Measurements from ENCODE around the gene HARBI1. TPM values are rescaled to one million over a fixed set of nuclear protein-coding genes. Genes with fewer than 3 reads are reported as not detected.

The HARBI1 gene
- total and polyA plus RNA-seq, 10 of the 15 experiments (the other 5 are each of a cell fraction or from before 2014, with no cell fraction given): 3.6 to 8.4 (median 5.2) TPM

DNA sequence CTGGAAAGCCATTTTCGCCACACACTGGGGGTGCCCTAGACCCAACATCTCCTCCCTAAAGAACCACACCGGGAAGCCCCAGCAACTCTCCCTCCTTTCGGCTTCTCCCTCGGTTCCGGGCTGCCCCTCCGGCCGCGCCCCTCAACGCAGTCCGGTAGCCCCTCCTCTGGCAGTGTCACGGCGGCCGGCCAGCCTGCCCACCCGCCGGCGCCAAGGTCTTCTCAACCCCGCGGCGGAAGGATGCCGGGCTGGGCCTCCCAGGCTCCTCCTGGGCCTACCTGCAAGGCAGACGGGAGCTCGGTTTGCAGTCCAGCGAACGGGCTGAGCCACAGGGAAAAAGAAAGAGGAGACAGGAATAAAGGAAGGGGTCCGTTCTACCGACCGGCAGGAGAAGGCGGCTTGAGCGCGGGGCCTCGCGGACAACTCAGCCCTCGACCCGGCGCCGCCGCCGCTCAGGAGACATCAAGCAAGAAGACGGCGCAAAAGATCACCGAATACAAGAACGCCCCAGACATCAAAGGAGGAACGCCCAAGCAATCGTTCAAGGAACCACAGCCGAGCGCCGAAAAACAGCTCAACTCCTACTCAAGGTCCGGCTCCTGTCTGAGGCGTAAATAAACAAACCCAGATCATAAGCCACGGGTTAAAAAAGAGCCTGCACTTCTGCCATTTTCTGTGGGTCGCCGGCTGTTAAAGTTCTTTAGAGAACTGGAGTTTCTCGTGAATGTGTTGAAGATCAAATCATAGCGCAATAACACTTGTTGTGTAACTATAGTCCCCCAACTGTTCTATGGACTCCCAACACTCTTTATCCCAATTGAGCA lies 23.3 kb downstream of the HARBI1 start, which contains the start of gene AMBRA1 (continued):
- TF ChIP-seq TAF1 (IDR thresholded peaks at IDR 0.05; ENCODE audit: borderline replicate concordance, low read depth, low read length) (peak; percentile 90), HDAC2 (IDR thresholded peaks at IDR 0.05) (no peak), CHD2 (IDR thresholded peaks at IDR 0.05; ENCODE audit: borderline replicate concordance, low read depth, low read length) (no peak), LARP7 (IDR thresholded peaks at IDR 0.05) (peak; percentile 51; the same call in 1 of the 2 replicates), NFIC (IDR thresholded peaks at IDR 0.05; ENCODE audit: low read depth, low read length) (0 out of 2 replicates have a peak, but pooled peaks have one; percentile 25), PAX8 (IDR thresholded peaks at IDR 0.05) (peak; percentile 86; the same call in 1 of the 2 replicates), NFYB (IDR thresholded peaks at IDR 0.05; ENCODE audit: insufficient read depth, low read depth, low read length) (no peak), SMARCA5 (IDR thresholded peaks at IDR 0.05) (peak; percentile 70; the same call in 1 of the 2 replicates), ZNF384 (IDR thresholded peaks at IDR 0.05; ENCODE audit: borderline replicate concordance, low read depth, low read length) (peak; percentile 18; the same call in 1 of the 2 replicates), PML (IDR thresholded peaks at IDR 0.05; ENCODE audit: low read length) (peak; percentile 48; the same call in 1 of the 2 replicates), MTA3 (IDR thresholded peaks at IDR 0.05; ENCODE audit: borderline replicate concordance, low read length) (no peak), SUPT20H (IDR thresholded peaks at IDR 0.05; ENCODE audit: borderline replicate concordance, control insufficient read depth, low read depth, low read length) (no peak), RAD51 (IDR thresholded peaks at IDR 0.05) (peak; percentile 92), ETV6 (conservative IDR thresholded peaks at IDR 0.05 in 1 of 2, IDR thresholded peaks at IDR 0.05 in 1 of 2; ENCODE audit: borderline replicate concordance in 1 of 2, low read depth in 1 of 2) (no peak), NFYA (IDR thresholded peaks at IDR 0.05; ENCODE audit: borderline replicate concordance, low read depth, low read length) (no peak), KAT2A (conservative IDR thresholded peaks at IDR 0.05; ENCODE audit: control insufficient read depth, low read depth, low read length) (no peak), RCOR1 (conservative IDR thresholded peaks at IDR 0.05; ENCODE audit: low read depth, low read length) (no peak)
- TF ChIP-seq, protein P1, sequence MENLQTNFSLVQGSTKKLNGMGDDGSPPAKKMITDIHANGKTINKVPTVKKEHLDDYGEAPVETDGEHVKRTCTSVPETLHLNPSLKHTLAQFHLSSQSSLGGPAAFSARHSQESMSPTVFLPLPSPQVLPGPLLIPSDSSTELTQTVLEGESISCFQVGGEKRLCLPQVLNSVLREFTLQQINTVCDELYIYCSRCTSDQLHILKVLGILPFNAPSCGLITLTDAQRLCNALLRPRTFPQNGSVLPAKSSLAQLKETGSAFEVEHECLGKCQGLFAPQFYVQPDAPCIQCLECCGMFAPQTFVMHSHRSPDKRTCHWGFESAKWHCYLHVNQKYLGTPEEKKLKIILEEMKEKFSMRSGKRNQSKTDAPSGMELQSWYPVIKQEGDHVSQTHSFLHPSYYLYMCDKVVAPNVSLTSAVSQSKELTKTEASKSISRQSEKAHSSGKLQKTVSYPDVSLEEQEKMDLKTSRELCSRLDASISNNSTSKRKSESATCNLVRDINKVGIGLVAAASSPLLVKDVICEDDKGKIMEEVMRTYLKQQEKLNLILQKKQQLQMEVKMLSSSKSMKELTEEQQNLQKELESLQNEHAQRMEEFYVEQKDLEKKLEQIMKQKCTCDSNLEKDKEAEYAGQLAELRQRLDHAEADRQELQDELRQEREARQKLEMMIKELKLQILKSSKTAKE (IDR thresholded peaks at IDR 0.05; ENCODE audit: low read depth, poor library complexity, severe bottlenecking): peak; percentile 80
- TF ChIP-seq, protein P2, sequence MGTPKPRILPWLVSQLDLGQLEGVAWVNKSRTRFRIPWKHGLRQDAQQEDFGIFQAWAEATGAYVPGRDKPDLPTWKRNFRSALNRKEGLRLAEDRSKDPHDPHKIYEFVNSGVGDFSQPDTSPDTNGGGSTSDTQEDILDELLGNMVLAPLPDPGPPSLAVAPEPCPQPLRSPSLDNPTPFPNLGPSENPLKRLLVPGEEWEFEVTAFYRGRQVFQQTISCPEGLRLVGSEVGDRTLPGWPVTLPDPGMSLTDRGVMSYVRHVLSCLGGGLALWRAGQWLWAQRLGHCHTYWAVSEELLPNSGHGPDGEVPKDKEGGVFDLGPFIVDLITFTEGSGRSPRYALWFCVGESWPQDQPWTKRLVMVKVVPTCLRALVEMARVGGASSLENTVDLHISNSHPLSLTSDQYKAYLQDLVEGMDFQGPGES (IDR thresholded peaks at IDR 0.05): no peak
- TF ChIP-seq, protein P3, sequence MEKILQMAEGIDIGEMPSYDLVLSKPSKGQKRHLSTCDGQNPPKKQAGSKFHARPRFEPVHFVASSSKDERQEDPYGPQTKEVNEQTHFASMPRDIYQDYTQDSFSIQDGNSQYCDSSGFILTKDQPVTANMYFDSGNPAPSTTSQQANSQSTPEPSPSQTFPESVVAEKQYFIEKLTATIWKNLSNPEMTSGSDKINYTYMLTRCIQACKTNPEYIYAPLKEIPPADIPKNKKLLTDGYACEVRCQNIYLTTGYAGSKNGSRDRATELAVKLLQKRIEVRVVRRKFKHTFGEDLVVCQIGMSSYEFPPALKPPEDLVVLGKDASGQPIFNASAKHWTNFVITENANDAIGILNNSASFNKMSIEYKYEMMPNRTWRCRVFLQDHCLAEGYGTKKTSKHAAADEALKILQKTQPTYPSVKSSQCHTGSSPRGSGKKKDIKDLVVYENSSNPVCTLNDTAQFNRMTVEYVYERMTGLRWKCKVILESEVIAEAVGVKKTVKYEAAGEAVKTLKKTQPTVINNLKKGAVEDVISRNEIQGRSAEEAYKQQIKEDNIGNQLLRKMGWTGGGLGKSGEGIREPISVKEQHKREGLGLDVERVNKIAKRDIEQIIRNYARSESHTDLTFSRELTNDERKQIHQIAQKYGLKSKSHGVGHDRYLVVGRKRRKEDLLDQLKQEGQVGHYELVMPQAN (conservative IDR thresholded peaks at IDR 0.05): peak; percentile 90
- TF ChIP-seq, protein P4, sequence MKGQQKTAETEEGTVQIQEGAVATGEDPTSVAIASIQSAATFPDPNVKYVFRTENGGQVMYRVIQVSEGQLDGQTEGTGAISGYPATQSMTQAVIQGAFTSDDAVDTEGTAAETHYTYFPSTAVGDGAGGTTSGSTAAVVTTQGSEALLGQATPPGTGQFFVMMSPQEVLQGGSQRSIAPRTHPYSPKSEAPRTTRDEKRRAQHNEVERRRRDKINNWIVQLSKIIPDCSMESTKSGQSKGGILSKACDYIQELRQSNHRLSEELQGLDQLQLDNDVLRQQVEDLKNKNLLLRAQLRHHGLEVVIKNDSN (IDR thresholded peaks at IDR 0.05; ENCODE audit: borderline replicate concordance, extremely low read length, insufficient read depth, low read depth, low read length): no peak
- TF ChIP-seq, protein P5, sequence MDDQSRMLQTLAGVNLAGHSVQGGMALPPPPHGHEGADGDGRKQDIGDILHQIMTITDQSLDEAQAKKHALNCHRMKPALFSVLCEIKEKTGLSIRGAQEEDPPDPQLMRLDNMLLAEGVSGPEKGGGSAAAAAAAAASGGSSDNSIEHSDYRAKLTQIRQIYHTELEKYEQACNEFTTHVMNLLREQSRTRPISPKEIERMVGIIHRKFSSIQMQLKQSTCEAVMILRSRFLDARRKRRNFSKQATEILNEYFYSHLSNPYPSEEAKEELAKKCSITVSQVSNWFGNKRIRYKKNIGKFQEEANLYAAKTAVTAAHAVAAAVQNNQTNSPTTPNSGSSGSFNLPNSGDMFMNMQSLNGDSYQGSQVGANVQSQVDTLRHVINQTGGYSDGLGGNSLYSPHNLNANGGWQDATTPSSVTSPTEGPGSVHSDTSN (IDR thresholded peaks at IDR 0.05; ENCODE audit: insufficient replicate concordance, low read depth, low read length): no peak
